Endothelial cell of umbilical vein (primary cell): ENCODE data around the gene TARP.

Experiments
- CTCF ChIP-seq, 2 donors: IDR thresholded peaks; 1 replicate in 1 of 2; 2 replicates in 1 of 2; pipeline ENCODE4 v1.5.1; 2011; ENCODE audit warnings: low read length in 2 of 2, mild to moderate bottlenecking in 2 of 2, moderate library complexity in 2 of 2, control low read depth in 1 of 2, inconsistent platforms in 1 of 2, low read depth in 1 of 2; ENCODE audit not compliant: insufficient read depth in 1 of 2; ENCODE audit errors: extremely low read depth in 1 of 2
- EZH2 ChIP-seq: IDR thresholded peaks from 2 replicates; pipeline ENCODE4 v1.6.1; 2012; ENCODE audit warnings: borderline replicate concordance, low read depth, mild to moderate bottlenecking, moderate library complexity, low read length, inconsistent platforms; ENCODE audit not compliant: severe bottlenecking
- FOS ChIP-seq: IDR thresholded peaks from 2 replicates; pipeline ENCODE4 v1.6.1; 2011; ENCODE audit warnings: mild to moderate bottlenecking, low read length, moderate library complexity, borderline replicate concordance; ENCODE audit not compliant: insufficient read depth
- GATA2 ChIP-seq: IDR thresholded peaks from 2 replicates; pipeline ENCODE4 v1.7.0; 2011; ENCODE audit warnings: low read depth, mild to moderate bottlenecking, moderate library complexity, mixed read lengths, low read length; ENCODE audit not compliant: insufficient read length, insufficient read depth
- MAX ChIP-seq: IDR thresholded peaks from 2 replicates; pipeline ENCODE4 v1.6.1; 2011; ENCODE audit not compliant: insufficient read depth, insufficient read length
- MYC ChIP-seq: IDR thresholded peaks from one replicate; pipeline ENCODE4 v1.6.1; 2011; ENCODE audit warnings: mild to moderate bottlenecking, low read depth, low read length
- POLR2A ChIP-seq: IDR thresholded peaks from 2 replicates; pipeline ENCODE4 v1.6.1; 2012; ENCODE audit warnings: low read depth, mild to moderate bottlenecking, control low read depth, low read length
- POLR2AphosphoS5 ChIP-seq: IDR thresholded peaks from 2 replicates; pipeline ENCODE4 v1.6.1; 2012; ENCODE audit warnings: low read depth, mild to moderate bottlenecking, control low read depth, low read length, moderate library complexity; ENCODE audit not compliant: insufficient read depth

DNA sequence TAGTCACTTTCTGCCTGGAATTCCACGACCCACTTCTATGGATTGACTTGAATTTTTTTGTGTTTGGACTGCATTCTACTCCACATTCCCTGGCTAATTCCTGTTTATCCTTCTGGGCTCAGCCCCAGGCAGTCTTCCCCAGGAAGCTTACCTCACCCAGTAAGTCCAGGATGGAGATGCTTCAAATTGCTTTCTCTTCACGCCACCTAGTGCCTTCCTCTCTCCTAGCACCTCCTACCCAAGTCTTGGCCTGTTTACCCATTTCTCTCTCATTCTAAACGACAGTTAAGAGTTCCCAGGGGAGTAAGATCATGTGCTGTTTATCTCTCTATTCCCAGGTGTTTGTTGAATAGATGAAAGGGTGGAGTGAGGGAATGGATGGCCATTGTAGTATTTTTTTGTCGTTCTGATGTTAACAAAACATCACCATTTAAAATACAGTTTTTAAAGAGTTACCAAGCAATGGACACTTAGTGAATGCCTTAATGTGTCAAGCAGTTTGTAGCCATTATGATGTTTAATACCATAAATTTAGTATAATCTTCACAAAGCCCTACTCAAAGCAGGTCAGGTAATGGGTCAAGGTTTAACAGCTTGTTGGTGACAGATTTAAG, 45.5 kb upstream of the TARP start:
- TF ChIP-seq CTCF (IDR thresholded peaks at IDR 0.05; ENCODE audit: extremely low read depth in 1 of 2, insufficient read depth in 1 of 2, low read depth in 1 of 2, low read length in 2 of 2) (peak; percentile 64 to 67), GATA2 (no peak), MYC (no peak), EZH2 (no peak), POLR2AphosphoS5 (no peak), FOS (no peak), POLR2A (no peak), MAX (no peak)
